HepG2 (cell line): ENCODE results near the gene NT5C2. TPM values are rescaled to one million over a fixed set of nuclear protein-coding genes. Genes with fewer than 3 reads are reported as not detected.

Experiments
- ATAC-seq: fragments of 200-7000 bp; cut with Tn5 transposase; 3 replicates; pipeline ENCODE4 v1.9.1; 2020; ENCODE audit warnings: mild to moderate bottlenecking, moderate library complexity
- BruUV-seq: library from RNA; stranded (reverse); fragments of 400-500 nt; replicated peaks from 2 replicates; lab custom pipeline; 2021; lab: Mats Ljungman, UMichigan
- CTCF ChIA-PET: fragments of 300-600 bp; formaldehyde crosslinking; extraction: SDS; loops from one replicate; lab custom pipeline; 2021; ENCODE audit warnings: low total read pairs, inconsistent platforms, low intra/inter-chr PET ratio; lab: Yijun Ruan, JAX
- POLR2A ChIA-PET: fragments of 350-600 bp; sonication (Branson Sonifier 250); formaldehyde crosslinking; loops from one replicate; lab custom pipeline; 2020; ENCODE audit warnings: antibody characterized with exemption, inconsistent platforms; lab: Yijun Ruan, JAX
- DNase-seq: peaks from one replicate; pipeline ENCODE4 v3.0.0-alpha.2; 2015; ENCODE audit warnings: low spot score
- FAIRE-seq: peaks from 3 replicates; lab custom pipeline; 2011; peaks lifted over from hg19 to GRCh38; lab: Jason Lieb, UNC
- H2AFZ ChIP-seq: one replicate; pipeline ENCODE4 v1.6.1; 2011; ENCODE audit warnings: low read length, inconsistent platforms
- H3K27ac ChIP-seq: fragments of 300-600 bp; 3 replicates; pipeline ENCODE4 v1.8.0; 2011; ENCODE audit warnings: mixed run types, mild to moderate bottlenecking, mixed read lengths, low read length, inconsistent platforms; ENCODE audit not compliant: insufficient read depth; ENCODE audit errors: extremely low read length
- H3K27me3 ChIP-seq, 2 experiments: fragments of 200-600 bp in 1 of 2; 2 replicates in 1 of 2; 3 replicates in 1 of 2; pipeline versions ENCODE4 v1.6.0 to v1.8.0; 2011; ENCODE audit warnings: low read length in 2 of 2, mild to moderate bottlenecking in 2 of 2, moderate library complexity in 2 of 2, inconsistent platforms in 1 of 2; ENCODE audit not compliant: insufficient read depth in 2 of 2, control insufficient read depth in 1 of 2
- H3K36me3 ChIP-seq, 2 experiments: fragments of 200-600 bp in 1 of 2; replicated peaks in 1 of 2; 2 replicates in 1 of 2; 3 replicates in 1 of 2; pipeline versions ENCODE4 v1.5.1 to v1.8.0; 2011; ENCODE audit warnings: low read length in 2 of 2, inconsistent platforms in 1 of 2; ENCODE audit not compliant: insufficient read depth in 2 of 2, control insufficient read depth in 1 of 2
- H3K4me1 ChIP-seq: 2 replicates; pipeline ENCODE4 v1.5.1; 2012; ENCODE audit warnings: low read length, inconsistent platforms; ENCODE audit not compliant: insufficient read depth
- H3K4me2 ChIP-seq: 2 replicates; pipeline ENCODE4 v1.6.0; 2011; ENCODE audit warnings: low read depth, low read length, inconsistent platforms
- H3K4me3 ChIP-seq, 3 experiments: fragments of 200-600 bp in 1 of 3; sonication (generic), shearing (Covaris generic) in 1 of 3; replicated peaks in 1 of 3; 2 replicates each; pipeline ENCODE4 v1.5.1; 2011 to 2016; ENCODE audit warnings: low read length in 3 of 3, inconsistent platforms in 2 of 3, low read depth in 2 of 3, mild to moderate bottlenecking in 2 of 3, control low read depth in 1 of 3, mixed read lengths in 1 of 3; ENCODE audit not compliant: insufficient read depth in 1 of 3
- H3K79me2 ChIP-seq: one replicate; pipeline ENCODE4 v1.6.1; 2011; ENCODE audit warnings: low read length, inconsistent platforms; ENCODE audit not compliant: insufficient read depth
- H3K9ac ChIP-seq: 2 replicates; pipeline ENCODE4 v1.6.0; 2011; ENCODE audit warnings: mild to moderate bottlenecking, low read depth, low read length, inconsistent platforms; ENCODE audit not compliant: insufficient read depth
- H3K9me3 ChIP-seq: 2 replicates; pipeline ENCODE4 v1.5.1; 2012; ENCODE audit warnings: mild to moderate bottlenecking, low read length
- H4K20me1 ChIP-seq: 2 replicates; pipeline ENCODE4 v1.6.0; 2011; ENCODE audit warnings: inconsistent platforms, mild to moderate bottlenecking, low read length, moderate library complexity; ENCODE audit not compliant: insufficient read depth
- E2F5 ChIP-seq: sonication (generic); formaldehyde crosslinking; conservative IDR thresholded peaks from 2 replicates; pipeline ENCODE4 v1.4.0; 2020; ENCODE audit warnings: missing genetic modification reagents
- EZH2 ChIP-seq: conservative IDR thresholded peaks from 2 replicates; pipeline ENCODE4 v1.6.1; 2012; ENCODE audit warnings: mild to moderate bottlenecking, low read depth, low read length, moderate library complexity
- KDM5A ChIP-seq: fragments of 200-600 bp; sonication (generic); IDR thresholded peaks from 2 replicates; pipeline ENCODE4 v1.7.0; 2018; ENCODE audit warnings: antibody characterized with exemption, mild to moderate bottlenecking, low read length, borderline replicate concordance
- MTERF4 ChIP-seq: sonication (generic); formaldehyde crosslinking; IDR thresholded peaks from 2 replicates; pipeline ENCODE4 v1.8.0; 2023; ENCODE audit warnings: mild to moderate bottlenecking, missing genetic modification reagents
- NBN ChIP-seq: fragments of 450-650 bp; conservative IDR thresholded peaks from 2 replicates; pipeline ENCODE4 v1.6.1; 2017
- NFRKB ChIP-seq: fragments of 450-650 bp; IDR thresholded peaks from 2 replicates; pipeline ENCODE4 v1.6.1; 2017
- RCOR2 ChIP-seq: IDR thresholded peaks from 2 replicates; pipeline ENCODE4 v1.6.1; 2016; ENCODE audit warnings: missing biosample characterization, missing genetic modification reagents
- SNAI1 ChIP-seq: sonication (generic); formaldehyde crosslinking; IDR thresholded peaks from 2 replicates; pipeline ENCODE4 v1.5.0; 2020; ENCODE audit warnings: mild to moderate bottlenecking, missing genetic modification reagents, borderline replicate concordance
- THAP11 ChIP-seq: IDR thresholded peaks from 2 replicates; pipeline ENCODE4 v1.6.1; 2016; ENCODE audit warnings: missing biosample characterization, missing genetic modification reagents
- TIGD3 ChIP-seq: sonication (generic); formaldehyde crosslinking; IDR thresholded peaks from 2 replicates; pipeline ENCODE4 v1.5.1; 2020; ENCODE audit warnings: mild to moderate bottlenecking, missing genetic modification reagents, borderline replicate concordance
- TRIM22 ChIP-seq: fragments of 450-650 bp; IDR thresholded peaks from 2 replicates; pipeline ENCODE4 v1.6.1; 2017
- ZNF232 ChIP-seq: sonication (generic); formaldehyde crosslinking; IDR thresholded peaks from 2 replicates; pipeline ENCODE4 v1.4.0; 2020; ENCODE audit warnings: missing genetic modification reagents, borderline replicate concordance
- ZNF501 ChIP-seq: sonication (generic); formaldehyde crosslinking; IDR thresholded peaks from 2 replicates; pipeline ENCODE4 v1.5.1; 2020; ENCODE audit warnings: mild to moderate bottlenecking, moderate library complexity, missing genetic modification reagents
- WGBS: methylation state at CpG from one replicate; pipeline ENCODE4 v1.1.6; 2017; ENCODE audit warnings: low lambda C conversion rate; 5-methylcytosine and 5-hydroxymethylcytosine counted together
- in situ Hi-C: cut with HindIII; loops from 2 replicates; pipeline ENCODE4 v1.10.0; 2017; ENCODE audit warnings: low pct_unique_long_range_greater_than_20kb; ENCODE audit not compliant: extremely low pct_ligation_motif_present
- intact Hi-C: fragments of 100-400 bp; cut with micrococcal nuclease; formaldehyde crosslinking; loops from one replicate; pipeline ENCODE4 v1.10.0; 2022; ENCODE audit not compliant: unreplicated experiment
- polyA plus RNA-seq, 8 experiments: library from polyadenylated mRNA; depleted of rRNA in 3 of 8; stranded (reverse) in 7 of 8; unstranded in 1 of 8; fragments of >200 nt; fragmentation: Illumina TruSeq in 4 of 8; extraction: Trizol in 4 of 8; gene quantifications; 2 replicates each; pipeline versions ENCODE4 v1.2.1 to v1.2.3, GENCODE V29; 2011 to 2016; ENCODE audit warnings: low read depth in 4 of 8, missing spikeins in 1 of 8, mixed read lengths in 1 of 8; ENCODE audit not compliant: insufficient read depth in 1 of 8
- total RNA-seq, 5 experiments: library from RNA; depleted of rRNA; stranded (reverse); fragments of >200 nt; fragmentation: Illumina TruSeq; extraction: Trizol; gene quantifications; 2 replicates each; pipeline ENCODE4 v1.2.3, GENCODE V29; 2016; ENCODE audit warnings: low read depth in 1 of 5

Gene NT5C2
- total and polyA plus RNA-seq, 2 of the 13 experiments (the other 11 are each of a cell fraction or from before 2014, with no cell fraction given), result 40.6 to 55.2 TPM

- FAIRE-seq, result no peak
- POLR2A ChIA-PET, result interaction anchor here (1.0 to 3.6 kb wide), 3 partner anchors 31 to 68 kb away, joined by 4 to 10 read pairs (median 4); partner anchors contain the start of gene NT5C2
- H3K36me3 ChIP-seq, result peaks cover 3 to 4% of the 10 kb centered on the region in 2 experiments; a peak in 4 of 5 replicates
- in situ Hi-C loops, result loop anchor here (10.0 kb wide), 1 partner anchor 120 kb away; the partner anchor contains the start of gene RPEL1
- peak overlapping the region; percentile 30 for H3K27ac ChIP-seq
- no peak overlapping the region for H3K4me3 ChIP-seq
- peaks cover 72% of the 10 kb centered on the region for H3K4me1 ChIP-seq
- no peaks in the 10 kb centered on the region for H4K20me1 ChIP-seq
- CTCF ChIA-PET, result no interaction called here
- BruUV-seq, result no TSS peak
- no peak for DNase-seq
- H3K4me2 ChIP-seq, result no peak overlapping the region
- no peak overlapping the region for H2AFZ ChIP-seq
- ATAC-seq, result no peak
- WGBS, result 97% methylated on average over 4 of the region's 4 CpGs
- no peaks in the 10 kb centered on the region for H3K9me3 ChIP-seq
- no peaks in the 10 kb centered on the region for H3K27me3 ChIP-seq
- H3K9ac ChIP-seq, result no peak overlapping the region
- intact Hi-C loops, result no loop called here
- peaks cover 23% of the 10 kb centered on the region for H3K79me2 ChIP-seq
- no peak for TF ChIP-seq MTERF4 (CRISPR knock-in tag)
- no peak for TF ChIP-seq TRIM22
- TF ChIP-seq KDM5A, result no peak
- TF ChIP-seq NFRKB, result no peak
- TF ChIP-seq E2F5 (CRISPR knock-in tag), result no peak
- TF ChIP-seq TIGD3 (CRISPR knock-in tag), result no peak
- TF ChIP-seq ZNF501, result no peak
- TF ChIP-seq SNAI1, result no peak
- no peak for TF ChIP-seq ZNF232 (CRISPR knock-in tag)
- TF ChIP-seq THAP11, result no peak
- no peak for TF ChIP-seq EZH2
- no peak for TF ChIP-seq NBN
- no peak for TF ChIP-seq RCOR2 (CRISPR knock-in tag)
These were observed 68.5 kb downstream of the NT5C2 start for GRCh38 chr10:103124420-103125096.
